Measurements from ENCODE around the gene FSTL5.

DNA sequence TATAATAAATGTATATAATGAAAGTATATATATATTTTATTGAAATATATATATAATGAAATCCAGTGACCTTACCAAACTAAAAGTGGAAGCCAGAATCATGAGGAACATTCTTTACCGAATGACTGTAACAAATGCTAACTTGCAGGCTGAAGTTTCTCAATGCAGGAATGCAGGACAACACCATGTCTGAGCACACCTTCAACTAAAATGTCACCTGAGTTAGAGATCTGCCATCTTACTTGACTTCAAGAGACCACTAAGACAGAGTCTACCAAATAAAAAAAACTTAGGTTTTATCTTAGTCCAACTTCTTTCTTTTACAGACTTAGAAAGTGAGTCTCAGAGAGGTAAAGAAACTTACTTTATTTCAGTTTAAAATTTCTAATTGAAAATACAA is 176.2 kb downstream of the FSTL5 start:
- TF ChIP-seq POLR2A (IDR thresholded peaks at IDR 0.05; ENCODE audit: low read length) (no peak), GATA1 (IDR thresholded peaks at IDR 0.05; ENCODE audit: low read depth, low read length) (no peak)

Data from erythroblast (primary cell).